ENCODE measurements around the gene PCDHGA1. TPM values are rescaled to one million over a fixed set of nuclear protein-coding genes. Genes with fewer than 3 reads are reported as not detected.
"Not testable (repeated sequence)": the region's sequence is repeated elsewhere in the genome, so short reads cannot be mapped to it uniquely, and the experiment has no call there.

The PCDHGA1 gene
- total RNA-seq, 1 donor from 2014 or later, result 0.15 TPM

- H3K4me3 Mint-ChIP-seq (ENCODE audit: unreplicated experiment), result no peak overlapping the region
- H3K27me3 Mint-ChIP-seq (ENCODE audit: low read depth), result no peaks in the 10 kb centered on the region
- peaks cover 6% of the 10 kb centered on the region for H3K36me3 Mint-ChIP-seq (ENCODE audit: low read depth)
- no peak for DNase-seq (ENCODE audit: low spot score)
- peaks cover 47% of the 10 kb centered on the region for H3K9me3 Mint-ChIP-seq (ENCODE audit: low read depth)
- peaks cover 2% of the 10 kb centered on the region for H3K4me1 Mint-ChIP-seq (ENCODE audit: low read depth)
- no peak for TF ChIP-seq CTCF (IDR thresholded peaks at IDR 0.05)
- no peak overlapping the region for H3K27ac Mint-ChIP-seq (ENCODE audit: unreplicated experiment)
Measured at GRCh38 chr5:141388661-141389060, 58.3 kb downstream of the PCDHGA1 start.

GRCh38 chr5:141389153-141390042 is 59.1 kb downstream of the PCDHGA1 start:
- TF ChIP-seq CTCF (IDR thresholded peaks at IDR 0.05), result no peak
- H3K4me1 Mint-ChIP-seq (ENCODE audit: low read depth), result peaks cover 2% of the 10 kb centered on the region
- H3K27me3 Mint-ChIP-seq (ENCODE audit: low read depth), result no peaks in the 10 kb centered on the region
- no peak overlapping the region for H3K27ac Mint-ChIP-seq (ENCODE audit: unreplicated experiment)
- peaks cover 7% of the 10 kb centered on the region for H3K36me3 Mint-ChIP-seq (ENCODE audit: low read depth)
- no peak overlapping the region for H3K4me3 Mint-ChIP-seq (ENCODE audit: unreplicated experiment)
- DNase-seq (ENCODE audit: low spot score), result peak; percentile 83
- H3K9me3 Mint-ChIP-seq (ENCODE audit: low read depth), result peaks cover 48% of the 10 kb centered on the region

GRCh38 chr5:141392429-141393198 is 62.3 kb downstream of the PCDHGA1 start, which contains the start of gene PCDHGA8:
PCDHGA8 (plus strand) TSS chr5:141392633; CDS start chr5:141392814, 181 bp downstream.
- TF ChIP-seq CTCF (IDR thresholded peaks at IDR 0.05), result no peak
- Mint-ChIP-seq H3K4me3 (ENCODE audit: unreplicated experiment) (no peak within 1 kb of the TSS), H3K27ac (ENCODE audit: unreplicated experiment) (no peak within 1 kb of the TSS), H3K27me3 (ENCODE audit: low read depth) (no peaks in the 10 kb centered on the region), H3K4me1 (ENCODE audit: low read depth) (peaks cover 2% of the 10 kb centered on the region), H3K36me3 (ENCODE audit: low read depth) (peaks cover 12% of the 10 kb centered on the region), H3K9me3 (ENCODE audit: low read depth) (peaks cover 40% of the 10 kb centered on the region)
- peak; percentile 62 for DNase-seq (ENCODE audit: low spot score)

- peaks cover 12% of the 10 kb centered on the region for H3K36me3 Mint-ChIP-seq (ENCODE audit: low read depth)
- H3K4me1 Mint-ChIP-seq (ENCODE audit: low read depth), result peaks cover 2% of the 10 kb centered on the region
- no peaks in the 10 kb centered on the region for H3K27me3 Mint-ChIP-seq (ENCODE audit: low read depth)
- H3K4me3 Mint-ChIP-seq (ENCODE audit: unreplicated experiment), result no peak overlapping the region
- TF ChIP-seq CTCF (IDR thresholded peaks at IDR 0.05), result no peak
- peaks cover 38% of the 10 kb centered on the region for H3K9me3 Mint-ChIP-seq (ENCODE audit: low read depth)
- DNase-seq (ENCODE audit: low spot score), result no peak
- H3K27ac Mint-ChIP-seq (ENCODE audit: unreplicated experiment), result no peak overlapping the region
Measured at GRCh38 chr5:141393267-141393666, 63.0 kb downstream of the PCDHGA1 start.

GRCh38 chr5:141394401-141395187 is 64.3 kb downstream of the PCDHGA1 start:
- not testable (repeated sequence) for H3K27ac Mint-ChIP-seq (ENCODE audit: unreplicated experiment); H3K4me1 Mint-ChIP-seq (ENCODE audit: low read depth); H3K4me3 Mint-ChIP-seq (ENCODE audit: unreplicated experiment); H3K36me3 Mint-ChIP-seq (ENCODE audit: low read depth); DNase-seq (ENCODE audit: low spot score); H3K27me3 Mint-ChIP-seq (ENCODE audit: low read depth)
- peaks cover 41% of the 10 kb centered on the region for H3K9me3 Mint-ChIP-seq (ENCODE audit: low read depth)

GRCh38 chr5:141397756-141398551 is 67.6 kb downstream of the PCDHGA1 start, which contains the start of gene PCDHGB5:
PCDHGB5 (plus strand) TSS chr5:141397947; CDS start chr5:141398128, 181 bp downstream.
- not testable (repeated sequence) for H3K4me1 Mint-ChIP-seq (ENCODE audit: low read depth); DNase-seq (ENCODE audit: low spot score); H3K4me3 Mint-ChIP-seq (ENCODE audit: unreplicated experiment); H3K27me3 Mint-ChIP-seq (ENCODE audit: low read depth); H3K27ac Mint-ChIP-seq (ENCODE audit: unreplicated experiment)
- H3K9me3 Mint-ChIP-seq (ENCODE audit: low read depth), result peaks cover 28% of the 10 kb centered on the region
- peaks cover 12% of the 10 kb centered on the region for H3K36me3 Mint-ChIP-seq (ENCODE audit: low read depth)
